HG02840 (cell line): ENCODE measurements around the gene ABO.
"Not testable (repeated sequence)": the region's sequence is repeated elsewhere in the genome, so short reads cannot be mapped to it uniquely, and the experiment has no call there.

Experiments
- ATAC-seq: cut with Tn5 transposase; IDR thresholded peaks from one replicate; pipeline ENCODE4 v1.9.1; 2021; ENCODE audit warnings: mild to moderate bottlenecking, moderate library complexity, moderate number of reproducible peaks; ENCODE audit not compliant: unreplicated experiment, low FRiP score

Gene ABO

GRCh38 chr9:133275105-133276000 lies at the start of gene ABO:
TSS of gene ABO (minus strand) at chr9:133275201.
- ATAC-seq: no peak

- no peak for ATAC-seq
Observed at GRCh38 chr9:133323991-133324703, 49.1 kb upstream of the ABO start.

- ATAC-seq: no peak
Observed at GRCh38 chr9:133323211-133323610, 48.2 kb upstream of the ABO start.

- no peak for ATAC-seq
Observed at GRCh38 chr9:133322701-133323100, 47.7 kb upstream of the ABO start.

GRCh38 chr9:133321411-133321935 lies 46.5 kb upstream of the ABO start:
- no peak for ATAC-seq

- ATAC-seq: no peak
Observed at GRCh38 chr9:133320421-133320881, 45.5 kb upstream of the ABO start.

- ATAC-seq: not testable (repeated sequence)
Observed at GRCh38 chr9:133317551-133317950, 42.5 kb upstream of the ABO start.

GRCh38 chr9:133315997-133316396 lies 41.0 kb upstream of the ABO start:
- ATAC-seq: no peak

- ATAC-seq: no peak
Observed at GRCh38 chr9:133309608-133310007, 34.6 kb upstream of the ABO start.

GRCh38 chr9:133307301-133307700 lies 32.3 kb upstream of the ABO start:
- ATAC-seq: no peak

- ATAC-seq: no peak
Observed at GRCh38 chr9:133306242-133307204, 31.5 kb upstream of the ABO start.

- no peak for ATAC-seq
Observed at GRCh38 chr9:133305731-133306130, 30.7 kb upstream of the ABO start.

- no peak for ATAC-seq
Observed at GRCh38 chr9:133304477-133305377, 29.7 kb upstream of the ABO start.

- no peak for ATAC-seq
Observed at GRCh38 chr9:133304158-133304470, 29.1 kb upstream of the ABO start.

GRCh38 chr9:133303266-133304157 lies 28.5 kb upstream of the ABO start:
- ATAC-seq: no peak

GRCh38 chr9:133301253-133302230 lies 26.5 kb upstream of the ABO start:
- ATAC-seq: no peak

- not testable (repeated sequence) for ATAC-seq
Observed at GRCh38 chr9:133299996-133300395, 25.0 kb upstream of the ABO start.
